HG03460 (cell line): ENCODE results near the gene SMYD3.

Source experiments
- ATAC-seq: cut with Tn5 transposase; IDR thresholded peaks from one replicate; pipeline ENCODE4 v1.9.1; 2021; ENCODE audit not compliant: unreplicated experiment

SMYD3 gene

DNA sequence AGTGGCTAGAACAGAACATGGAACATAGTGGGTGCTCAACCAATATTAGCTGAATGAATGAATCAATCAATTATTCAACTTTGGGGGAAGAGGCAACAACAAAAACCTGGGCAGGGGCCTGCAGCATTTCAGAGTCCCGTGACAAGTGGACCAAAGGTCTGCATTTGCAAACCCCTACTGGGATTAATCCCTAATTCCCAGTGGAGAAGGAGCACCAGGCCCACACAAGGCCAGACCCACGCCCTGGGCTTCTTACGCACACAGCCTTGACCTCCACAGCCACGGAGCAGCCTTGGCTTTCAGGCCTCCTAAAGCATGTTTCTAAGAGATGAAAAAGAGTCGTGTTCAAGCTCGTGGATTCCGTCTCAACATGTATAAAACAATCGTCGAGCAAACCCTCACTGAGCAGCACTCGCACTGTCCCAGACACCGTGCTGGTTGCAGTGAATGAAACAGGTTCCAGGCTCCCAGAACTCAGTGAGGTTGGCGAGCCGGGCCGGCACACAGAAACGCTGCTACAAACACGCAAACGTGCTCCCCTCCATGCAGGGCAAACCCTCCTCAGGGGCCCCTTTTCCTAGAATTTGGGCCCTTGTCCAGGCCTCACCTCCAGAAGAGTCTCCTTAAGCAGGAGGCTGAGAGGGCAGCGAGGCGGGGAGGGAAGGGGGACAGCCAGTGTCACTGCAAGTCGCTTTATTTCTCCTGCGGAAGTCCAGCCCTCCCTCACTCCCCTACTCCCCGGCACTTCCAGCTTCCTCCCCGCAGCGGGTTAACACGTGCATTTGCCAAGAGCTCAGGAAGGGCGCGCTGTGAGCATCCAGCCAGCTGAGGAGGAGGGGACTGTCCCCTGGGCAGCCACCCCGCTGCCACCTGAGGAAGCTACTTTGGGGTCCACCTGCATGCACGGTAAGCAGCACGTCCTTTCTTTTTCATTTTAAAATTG lies 795.8 kb downstream of the SMYD3 start:
- no peak for ATAC-seq

DNA sequence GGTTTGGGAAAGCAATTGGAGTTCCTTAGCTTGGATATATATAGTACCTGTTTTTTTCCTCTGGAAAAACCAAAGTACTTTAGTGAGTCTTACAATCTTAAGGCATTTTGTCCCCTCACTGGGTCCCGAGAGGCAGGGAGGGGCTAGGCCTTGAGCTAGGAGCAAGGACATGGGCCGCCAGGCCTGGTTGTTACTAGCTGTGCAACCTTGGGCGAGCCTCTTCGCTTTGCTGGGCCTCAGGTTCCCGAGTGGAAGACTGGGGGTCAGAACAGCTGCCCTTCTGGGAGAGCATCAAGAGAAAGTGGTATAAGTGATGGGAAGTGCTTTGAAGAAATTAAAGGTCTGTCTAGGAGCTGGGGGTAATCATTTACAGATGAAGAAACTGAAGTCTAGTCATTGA lies 799.1 kb downstream of the SMYD3 start:
- no peak for ATAC-seq

DNA sequence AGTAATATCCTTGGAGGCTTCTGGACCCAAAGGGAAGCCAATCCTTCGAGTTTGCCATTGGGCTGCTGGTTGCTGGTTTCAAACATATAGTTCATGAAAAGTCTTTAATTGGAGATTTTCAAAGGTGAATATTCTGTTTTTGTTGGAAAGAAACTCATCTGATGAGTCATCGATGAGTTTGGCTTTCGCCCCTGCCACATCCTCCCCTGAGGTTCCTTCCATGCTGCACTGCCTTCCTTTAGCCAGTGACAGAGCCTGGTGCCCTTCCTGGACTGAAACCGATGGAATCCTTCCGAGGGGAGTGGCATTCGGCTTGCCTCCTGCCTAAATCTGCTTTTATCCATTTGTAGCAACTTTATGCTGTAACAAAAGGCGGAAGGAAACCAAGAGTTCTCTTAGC lies 802.3 kb downstream of the SMYD3 start:
- ATAC-seq = no peak

DNA sequence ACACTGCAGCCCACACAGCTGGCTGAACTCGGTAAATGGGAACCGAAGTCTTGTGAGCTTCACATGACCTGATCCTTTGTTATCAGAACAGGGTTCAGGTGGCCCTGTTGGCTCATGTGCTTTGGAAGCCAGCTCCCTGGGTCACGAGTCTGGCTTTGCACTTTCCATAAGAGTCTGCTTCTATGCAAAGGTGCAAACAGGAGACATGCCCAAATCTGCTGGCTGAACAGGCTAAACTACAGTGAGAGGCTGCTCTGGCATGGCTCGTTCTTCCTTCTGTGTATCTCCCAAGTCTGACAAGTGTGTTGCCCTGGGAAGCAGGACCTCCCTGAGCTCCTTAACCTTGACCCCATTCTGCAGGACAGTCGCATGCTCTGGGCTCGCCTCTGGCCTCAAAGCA lies 802.7 kb downstream of the SMYD3 start:
- no peak for ATAC-seq

DNA sequence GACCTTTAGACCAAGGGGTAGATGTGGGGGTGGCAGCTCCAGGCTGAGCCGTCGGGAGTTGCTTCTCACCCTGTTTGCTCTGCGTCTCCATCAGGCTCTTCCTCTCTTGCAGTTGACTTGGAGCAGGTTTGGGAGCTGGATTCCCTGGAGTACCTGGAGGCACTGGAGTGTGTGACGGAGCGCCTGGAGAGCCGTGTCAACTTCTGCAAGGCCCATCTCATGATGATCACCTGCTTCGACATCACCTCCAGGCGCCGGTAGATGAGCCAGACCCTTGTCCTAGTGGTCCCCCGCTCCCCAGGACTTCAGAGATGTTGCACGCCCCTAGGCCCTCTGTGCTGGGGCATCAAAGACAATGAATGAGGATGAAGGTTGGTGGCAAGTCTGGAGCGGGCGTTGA lies 804.7 kb downstream of the SMYD3 start:
- ATAC-seq = no peak

DNA sequence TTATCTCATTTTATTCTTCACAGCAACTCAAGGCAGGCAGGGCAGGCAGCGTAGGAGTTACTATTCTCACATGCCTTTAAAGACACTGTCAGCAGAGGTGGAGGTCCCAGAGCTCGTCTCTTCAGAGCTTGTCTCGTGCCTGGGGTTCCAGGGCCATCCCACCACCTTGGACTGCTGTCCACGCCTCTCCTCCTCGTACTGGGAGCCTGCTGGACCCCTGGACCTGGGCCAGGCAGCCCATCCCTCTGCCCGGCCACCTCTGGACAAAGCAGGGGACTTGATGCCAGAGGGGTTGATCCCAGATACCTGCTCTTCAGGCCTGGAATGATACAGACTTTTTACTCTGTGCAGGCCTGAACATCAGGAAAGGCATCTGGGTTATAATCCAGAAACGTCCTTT lies 805.4 kb downstream of the SMYD3 start:
- no peak for ATAC-seq

DNA sequence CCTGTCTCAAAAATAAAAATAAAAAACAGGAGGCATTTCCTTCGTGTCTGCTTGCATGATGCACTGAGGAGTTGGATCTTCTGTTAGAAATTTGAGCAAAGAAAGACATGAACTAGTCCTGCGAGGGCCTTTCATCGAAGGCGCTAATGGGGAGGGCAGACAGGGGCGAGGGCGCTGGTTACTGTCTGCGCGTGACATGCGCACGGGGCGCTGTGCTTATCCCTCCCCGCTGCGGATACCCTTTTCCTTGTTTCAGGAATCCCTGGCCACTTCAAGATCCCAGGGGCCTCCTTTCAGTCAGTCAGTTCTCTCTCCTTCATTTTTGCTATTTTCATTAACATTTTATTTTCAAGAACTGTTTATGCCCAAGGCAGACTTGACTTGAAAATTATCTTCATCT lies 806.4 kb downstream of the SMYD3 start:
- ATAC-seq = no peak
